AG04450 (cell line): Measurements from ENCODE around the gene NHLRC4. TPM values are rescaled to one million over a fixed set of nuclear protein-coding genes. Genes with fewer than 3 reads are reported as not detected.

Source experiments
- CTCF ChIA-PET: fragments of 300-600, 350-600 bp; formaldehyde crosslinking; extraction: SDS; loops from one replicate; lab custom pipeline; 2022; ENCODE audit warnings: antibody characterized with exemption, inconsistent platforms; lab: Charles Lee
- POLR2A ChIA-PET: fragments of 350-600 bp; formaldehyde crosslinking; extraction: SDS; loops from one replicate; lab custom pipeline; 2021; ENCODE audit warnings: antibody characterized with exemption, inconsistent platforms; lab: Yijun Ruan, JAX
- DNase-seq: peaks from one replicate; pipeline ENCODE4 v3.0.0-alpha.2; 2011; ENCODE audit warnings: low read depth, low spot score
- H3K27ac ChIP-seq: one replicate; pipeline ENCODE4 v1.5.1; 2012; ENCODE audit warnings: low read depth, low read length, control low read depth
- H3K27me3 ChIP-seq: one replicate; pipeline ENCODE4 v1.6.0; 2012; ENCODE audit warnings: low read length; ENCODE audit not compliant: control insufficient read depth, insufficient read depth
- H3K4me3 ChIP-seq: 2 replicates; pipeline ENCODE4 v1.5.1; 2011; ENCODE audit warnings: mild to moderate bottlenecking, low read depth, low read length, control low read depth
- H3K9me3 ChIP-seq: 2 replicates; pipeline ENCODE4 v1.5.1; 2012; ENCODE audit warnings: low read length; ENCODE audit not compliant: control insufficient read depth, insufficient read depth
- polyA plus RNA-seq: library from polyadenylated mRNA; depleted of rRNA; stranded (reverse); fragments of >200 nt; gene quantifications from 2 replicates; pipeline ENCODE4 v1.2.3, GENCODE V29; 2011; rRNA removed
- small RNA-seq: library from RNA; depleted of rRNA; stranded (forward); fragments of <200 nt; gene quantifications from one replicate; pipeline ENCODE3, GENCODE V24; 2012; ENCODE audit warnings: low read depth; ENCODE audit not compliant: insufficient read length
- TF ChIP-seq, protein P1 (sequence below): IDR thresholded peaks from 2 replicates; pipeline ENCODE4 v1.5.1; 2011; ENCODE audit warnings: low read depth, low read length, control low read depth, inconsistent platforms

NHLRC4 gene
- polyA plus RNA-seq, 1 experiment = 0.45 TPM

GRCh38 chr16:610513-611381, 43.9 kb downstream of the NHLRC4 start:
- Histone ChIP-seq H3K27ac (no peak overlapping the region), H3K9me3 (peaks cover 25% of the 10 kb centered on the region), H3K4me3 (no peak overlapping the region), H3K27me3 (no peaks in the 10 kb centered on the region)
- CTCF ChIA-PET = no interaction called here
- TF ChIP-seq, protein P1, sequence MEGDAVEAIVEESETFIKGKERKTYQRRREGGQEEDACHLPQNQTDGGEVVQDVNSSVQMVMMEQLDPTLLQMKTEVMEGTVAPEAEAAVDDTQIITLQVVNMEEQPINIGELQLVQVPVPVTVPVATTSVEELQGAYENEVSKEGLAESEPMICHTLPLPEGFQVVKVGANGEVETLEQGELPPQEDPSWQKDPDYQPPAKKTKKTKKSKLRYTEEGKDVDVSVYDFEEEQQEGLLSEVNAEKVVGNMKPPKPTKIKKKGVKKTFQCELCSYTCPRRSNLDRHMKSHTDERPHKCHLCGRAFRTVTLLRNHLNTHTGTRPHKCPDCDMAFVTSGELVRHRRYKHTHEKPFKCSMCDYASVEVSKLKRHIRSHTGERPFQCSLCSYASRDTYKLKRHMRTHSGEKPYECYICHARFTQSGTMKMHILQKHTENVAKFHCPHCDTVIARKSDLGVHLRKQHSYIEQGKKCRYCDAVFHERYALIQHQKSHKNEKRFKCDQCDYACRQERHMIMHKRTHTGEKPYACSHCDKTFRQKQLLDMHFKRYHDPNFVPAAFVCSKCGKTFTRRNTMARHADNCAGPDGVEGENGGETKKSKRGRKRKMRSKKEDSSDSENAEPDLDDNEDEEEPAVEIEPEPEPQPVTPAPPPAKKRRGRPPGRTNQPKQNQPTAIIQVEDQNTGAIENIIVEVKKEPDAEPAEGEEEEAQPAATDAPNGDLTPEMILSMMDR = peak; percentile 29
- POLR2A ChIA-PET = no interaction called here
- no peak for DNase-seq

- Histone ChIP-seq H3K27ac (no peak overlapping the region), H3K4me3 (no peak overlapping the region), H3K9me3 (peaks cover 25% of the 10 kb centered on the region), H3K27me3 (no peaks in the 10 kb centered on the region)
- POLR2A ChIA-PET = no interaction called here
- DNase-seq = no peak
- CTCF ChIA-PET = no interaction called here
- TF ChIP-seq, protein P1 = no peak
These were observed 48.3 kb downstream of the NHLRC4 start for GRCh38 chr16:615122-615521.

- Histone ChIP-seq H3K4me3 (no peak overlapping the region), H3K9me3 (peaks cover 12% of the 10 kb centered on the region), H3K27ac (no peak overlapping the region), H3K27me3 (no peaks in the 10 kb centered on the region)
- ChIA-PET CTCF (no interaction called here), POLR2A (no interaction called here)
- TF ChIP-seq, protein P1 = no peak
- no peak for DNase-seq
These were observed 50.2 kb downstream of the NHLRC4 start for GRCh38 chr16:616733-617586.

DNA sequence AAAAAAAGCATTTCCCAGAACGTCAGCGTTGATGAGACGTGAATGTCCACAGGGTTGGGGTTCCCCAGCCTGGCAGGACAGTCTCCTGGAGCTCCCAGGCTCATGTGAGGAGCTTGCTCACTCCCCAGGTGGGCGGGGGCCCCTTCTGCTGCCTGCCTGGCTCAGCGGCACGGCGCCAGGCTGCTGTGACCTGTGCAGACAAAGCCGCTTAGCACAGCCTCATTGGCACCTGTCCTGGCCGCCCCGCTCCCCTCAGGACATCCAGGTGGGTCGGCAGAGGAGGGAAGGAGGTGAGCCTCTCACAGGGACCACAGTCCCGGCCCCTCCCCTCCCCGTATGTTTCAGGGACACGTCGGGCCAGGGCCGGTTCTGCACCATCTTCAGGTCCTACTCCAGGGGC, 51.0 kb downstream of the NHLRC4 start:
- ChIA-PET POLR2A (interaction anchor here (0.6 kb wide), 1 partner anchor 411 kb away, joined by 3 read pairs; no protein-coding TSS in a partner anchor), CTCF (no interaction called here)
- Histone ChIP-seq H3K27me3 (no peaks in the 10 kb centered on the region), H3K9me3 (peaks cover 16% of the 10 kb centered on the region), H3K27ac (no peak overlapping the region), H3K4me3 (no peak overlapping the region)
- no peak for DNase-seq
- TF ChIP-seq, protein P1 = no peak

Small RNA genes within 50 kb of the gene (small RNA-seq; reads per million reads assigned to genes)
- gene MIR3176 (not detected), gene MIR5587 (0.81 reads per million), gene Z98883.1 (not detected)

Other genes starting within 250 kb of the NHLRC4 start
- gene AXIN1, start 214.3 kb upstream of the NHLRC4 start, polyA plus RNA-seq = 3.5 and 4.7 TPM in 2 replicates
- 144 and 157 TPM in 2 replicates for gene MRPL28, start 196.5 kb upstream of the NHLRC4 start, polyA plus RNA-seq
- 40.8 and 68.0 TPM in 2 replicates for gene PGAP6, start 185.0 kb upstream of the NHLRC4 start, polyA plus RNA-seq
- 156 and 198 TPM in 2 replicates for gene NME4, start 169.8 kb upstream of the NHLRC4 start, polyA plus RNA-seq
- gene DECR2, start 165.1 kb upstream of the NHLRC4 start, polyA plus RNA-seq = 11.6 and 16.0 TPM in 2 replicates
- gene RAB11FIP3, start 141.4 kb upstream of the NHLRC4 start, polyA plus RNA-seq = 6.9 and 9.7 TPM in 2 replicates
- 7.5 and 8.6 TPM in 2 replicates for gene CAPN15, start 39.3 kb upstream of the NHLRC4 start, polyA plus RNA-seq
- gene PRR35, start 6.6 kb upstream of the NHLRC4 start, polyA plus RNA-seq = not detected in 2 replicates
- gene PIGQ, start 3.0 kb downstream of the NHLRC4 start, polyA plus RNA-seq = 12.1 and 17.6 TPM in 2 replicates
- gene RAB40C, start 23.1 kb downstream of the NHLRC4 start, polyA plus RNA-seq = 4.2 and 6.1 TPM in 2 replicates
- gene WFIKKN1, start 64.0 kb downstream of the NHLRC4 start, polyA plus RNA-seq = not detected in 2 replicates
- 58.3 and 69.5 TPM in 2 replicates for gene METTL26, start 69.3 kb downstream of the NHLRC4 start, polyA plus RNA-seq
- 6.7 and 10.8 TPM in 2 replicates for gene MCRIP2, start 74.8 kb downstream of the NHLRC4 start, polyA plus RNA-seq
- 2.1 and 2.5 TPM in 2 replicates for gene WDR90, start 82.4 kb downstream of the NHLRC4 start, polyA plus RNA-seq
- gene RHOT2, start 101.1 kb downstream of the NHLRC4 start, polyA plus RNA-seq = 38.0 and 53.3 TPM in 2 replicates
- 1.5 and 1.7 TPM in 2 replicates for gene RHBDL1, start 108.7 kb downstream of the NHLRC4 start, polyA plus RNA-seq
- gene STUB1, start 113.4 kb downstream of the NHLRC4 start, polyA plus RNA-seq = 88.8 and 109 TPM in 2 replicates
- gene JMJD8, start 117.3 kb downstream of the NHLRC4 start, polyA plus RNA-seq = 33.1 and 51.4 TPM in 2 replicates
- 2.0 and 3.6 TPM in 2 replicates for gene WDR24, start 123.4 kb downstream of the NHLRC4 start, polyA plus RNA-seq
- 0.11 and 0.22 TPM in 2 replicates for gene FBXL16, start 138.8 kb downstream of the NHLRC4 start, polyA plus RNA-seq
- gene METRN, start 148.1 kb downstream of the NHLRC4 start, polyA plus RNA-seq = 20.0 and 23.9 TPM in 2 replicates
- 5.3 and 6.7 TPM in 2 replicates for gene ANTKMT, start 154.1 kb downstream of the NHLRC4 start, polyA plus RNA-seq
- gene CCDC78, start 159.4 kb downstream of the NHLRC4 start, polyA plus RNA-seq = 1.1 and 1.5 TPM in 2 replicates
- gene HAGHL, start 160.1 kb downstream of the NHLRC4 start, polyA plus RNA-seq = 4.2 and 5.5 TPM in 2 replicates
- 14.4 and 17.6 TPM in 2 replicates for gene CIAO3, start 174.0 kb downstream of the NHLRC4 start, polyA plus RNA-seq
- 0.11 and 0.17 TPM in 2 replicates for gene MSLN, start 193.7 kb downstream of the NHLRC4 start, polyA plus RNA-seq
- 9.2 and 13.5 TPM in 2 replicates for gene RPUSD1, start 221.4 kb downstream of the NHLRC4 start, polyA plus RNA-seq
- gene CHTF18, start 221.6 kb downstream of the NHLRC4 start, polyA plus RNA-seq = 1.1 and 2.1 TPM in 2 replicates
- gene GNG13, start 233.7 kb downstream of the NHLRC4 start, polyA plus RNA-seq = not detected in 2 replicates